ENCODE results near the gene GABBR2. TPM values are rescaled to one million over a fixed set of nuclear protein-coding genes. Genes with fewer than 3 reads are reported as not detected.
"Not testable (repeated sequence)": the region's sequence is repeated elsewhere in the genome, so short reads cannot be mapped to it uniquely, and the experiment has no call there.

Gene GABBR2
- total RNA-seq, 1 experiment from 2014 or later = 1.9 TPM

GRCh38 chr9:98688710-98689495 is 19.8 kb downstream of the GABBR2 start:
- no peak for DNase-seq (ENCODE audit: low read depth)

GRCh38 chr9:98687911-98688310 is 20.8 kb downstream of the GABBR2 start:
- DNase-seq (ENCODE audit: low read depth) = no peak

GRCh38 chr9:98686961-98687855 is 21.5 kb downstream of the GABBR2 start:
- peak; percentile 5 for DNase-seq (ENCODE audit: low read depth)

GRCh38 chr9:98684816-98685215 is 23.9 kb downstream of the GABBR2 start:
- DNase-seq (ENCODE audit: low read depth) = not testable (repeated sequence)

GRCh38 chr9:98678244-98678842 is 30.4 kb downstream of the GABBR2 start:
- DNase-seq (ENCODE audit: low read depth) = no peak

- DNase-seq (ENCODE audit: low read depth) = no peak
These were observed 35.1 kb downstream of the GABBR2 start for GRCh38 chr9:98673681-98674080.

GRCh38 chr9:98667005-98667640 is 41.6 kb downstream of the GABBR2 start:
- no peak for DNase-seq (ENCODE audit: low read depth)

GRCh38 chr9:98665501-98665900 is 43.2 kb downstream of the GABBR2 start:
- no peak for DNase-seq (ENCODE audit: low read depth)

GRCh38 chr9:98660541-98660940 is 48.2 kb downstream of the GABBR2 start:
- DNase-seq (ENCODE audit: low read depth) = no peak

- DNase-seq (ENCODE audit: low read depth) = no peak
These were observed 49.8 kb downstream of the GABBR2 start for GRCh38 chr9:98658951-98659351.

- no peak for DNase-seq (ENCODE audit: low read depth)
These were observed 50.8 kb downstream of the GABBR2 start for GRCh38 chr9:98657897-98658296.

- no peak for DNase-seq (ENCODE audit: low read depth)
These were observed 52.2 kb downstream of the GABBR2 start for GRCh38 chr9:98656511-98656910.

GRCh38 chr9:98655428-98655827 is 53.3 kb downstream of the GABBR2 start:
- not testable (repeated sequence) for DNase-seq (ENCODE audit: low read depth)

GRCh38 chr9:98654247-98654646 is 54.5 kb downstream of the GABBR2 start:
- DNase-seq (ENCODE audit: low read depth) = no peak

- no peak for DNase-seq (ENCODE audit: low read depth)
These were observed 56.0 kb downstream of the GABBR2 start for GRCh38 chr9:98652741-98653140.

- DNase-seq (ENCODE audit: low read depth) = no peak
These were observed 56.4 kb downstream of the GABBR2 start for GRCh38 chr9:98652302-98652701.

GRCh38 chr9:98647236-98647635 is 61.5 kb downstream of the GABBR2 start:
- DNase-seq (ENCODE audit: low read depth) = no peak

GRCh38 chr9:98644011-98644410 is 64.7 kb downstream of the GABBR2 start:
- no peak for DNase-seq (ENCODE audit: low read depth)

- no peak for DNase-seq (ENCODE audit: low read depth)
These were observed 65.9 kb downstream of the GABBR2 start for GRCh38 chr9:98642661-98643312.

- no peak for DNase-seq (ENCODE audit: low read depth)
These were observed 67.0 kb downstream of the GABBR2 start for GRCh38 chr9:98641695-98642094.

- DNase-seq (ENCODE audit: low read depth) = no peak
These were observed 68.3 kb downstream of the GABBR2 start for GRCh38 chr9:98640394-98640793.
